H1 (cell line): ENCODE results near the gene GCK.

Source experiments
- CTCF ChIP-seq, 3 experiments: IDR thresholded peaks; 1 replicate in 2 of 3; 2 replicates in 1 of 3; pipeline versions ENCODE4 v1.5.1 to v1.6.1; 2011; ENCODE audit warnings: low read length in 3 of 3, mild to moderate bottlenecking in 3 of 3, inconsistent platforms in 2 of 3, low read depth in 1 of 3, moderate library complexity in 1 of 3; ENCODE audit not compliant: insufficient read depth in 1 of 3; ENCODE audit errors: control extremely low read depth in 1 of 3
- GTF2F1 ChIP-seq: IDR thresholded peaks from 2 replicates; pipeline ENCODE4 v1.6.1; 2012; ENCODE audit warnings: low read depth, low read length, improper control_type of control experiment, borderline replicate concordance
- MAX ChIP-seq: IDR thresholded peaks from 2 replicates; pipeline ENCODE4 v1.6.1; 2012; ENCODE audit warnings: inconsistent platforms
- SIN3A ChIP-seq, 2 experiments: IDR thresholded peaks in 1 of 2; conservative IDR thresholded peaks in 1 of 2; 2 replicates each; pipeline ENCODE4 v1.6.1; 2011 to 2012; ENCODE audit warnings: low read length in 2 of 2, improper control_type of control experiment in 1 of 2, low read depth in 1 of 2, mild to moderate bottlenecking in 1 of 2
- SP1 ChIP-seq: IDR thresholded peaks from 2 replicates; pipeline ENCODE4 v1.6.1; 2011; ENCODE audit warnings: low read depth, low read length
- TEAD4 ChIP-seq: IDR thresholded peaks from 2 replicates; pipeline ENCODE4 v1.6.1; 2012; ENCODE audit warnings: low read depth, low read length, inconsistent platforms, mixed read lengths
- YY1 ChIP-seq: IDR thresholded peaks from 2 replicates; pipeline ENCODE4 v1.6.1; 2011; ENCODE audit warnings: low read depth, mild to moderate bottlenecking, low read length
- ZNF274 ChIP-seq: IDR thresholded peaks from 2 replicates; pipeline ENCODE4 v1.7.0; 2012; ENCODE audit warnings: low read length, borderline replicate concordance; ENCODE audit errors: extremely low read depth

GRCh38 chr7:44141221-44141850 lies 47.9 kb downstream of the GCK start, which contains the start of gene MYL7:
- TF ChIP-seq YY1, result no peak
- TF ChIP-seq SP1, result no peak
- no peak for TF ChIP-seq SIN3A (conservative IDR thresholded peaks at IDR 0.05 in 1 of 2, IDR thresholded peaks at IDR 0.05 in 1 of 2; ENCODE audit: low read depth in 1 of 2, low read length in 2 of 2)
- TF ChIP-seq CTCF (IDR thresholded peaks at IDR 0.05; ENCODE audit: control extremely low read depth in 1 of 3, insufficient read depth in 1 of 3, low read depth in 1 of 3, low read length in 3 of 3), result no peak
- no peak for TF ChIP-seq GTF2F1
- no peak for TF ChIP-seq TEAD4
- TF ChIP-seq ZNF274, result no peak
- no peak for TF ChIP-seq MAX
